ENCODE measurements around the gene SLC16A12.
A peak's percentile ranks its signal among the peaks of the same experiment; 100 is the strongest.
"Not testable (repeated sequence)": the region's sequence is repeated elsewhere in the genome, so short reads cannot be mapped to it uniquely, and the experiment has no call there.

Gene SLC16A12

DNA sequence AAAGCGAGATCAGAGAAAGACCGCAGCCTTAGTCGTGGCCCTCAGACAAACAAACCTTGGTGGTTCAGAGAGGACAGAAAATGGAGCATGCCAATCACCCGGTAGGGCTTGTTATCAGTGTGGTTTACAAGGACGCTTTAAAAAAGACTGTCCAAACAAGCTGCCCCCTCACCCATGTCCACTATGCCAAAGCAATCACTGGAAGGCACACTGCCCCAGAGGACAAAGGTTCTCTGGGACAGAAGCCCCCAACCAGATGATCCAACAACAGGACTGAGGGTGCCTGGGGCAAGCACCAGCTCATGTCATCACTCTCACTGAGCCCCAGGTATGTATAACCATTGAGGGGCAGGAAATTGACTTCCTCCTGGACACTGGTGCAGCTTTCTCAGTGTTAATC, 126.1 kb downstream of the SLC16A12 start:
- not testable (repeated sequence) for H3K27me3 Mint-ChIP-seq (ENCODE audit: low read depth, poor library complexity); H3K4me1 Mint-ChIP-seq; H3K27ac Mint-ChIP-seq; H3K4me3 Mint-ChIP-seq; DNase-seq
- peaks cover 71% of the 10 kb centered on the region for H3K36me3 Mint-ChIP-seq (ENCODE audit: low read depth)
- H3K9me3 Mint-ChIP-seq = peaks cover 18% of the 10 kb centered on the region

DNA sequence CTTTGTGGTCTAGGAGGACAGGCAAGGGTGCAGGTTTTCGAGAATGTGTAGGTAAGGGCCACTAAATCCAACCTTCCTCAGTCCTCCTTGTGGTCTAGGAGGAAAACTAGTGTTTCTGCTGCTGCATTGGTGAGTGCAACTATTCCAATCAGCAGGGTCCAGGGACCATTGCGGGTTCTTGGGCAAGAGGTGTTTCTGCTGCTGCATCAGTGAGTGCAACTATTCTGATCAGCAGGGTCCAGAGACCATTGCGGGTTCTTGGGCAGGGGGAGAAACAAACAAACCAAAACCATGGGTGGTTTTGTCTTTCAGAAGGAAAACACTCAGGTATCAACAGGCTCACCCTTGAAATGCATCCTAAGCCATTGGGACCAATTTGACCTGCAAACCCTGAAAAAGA, 127.6 kb downstream of the SLC16A12 start:
- not testable (repeated sequence) for H3K27me3 Mint-ChIP-seq (ENCODE audit: low read depth, poor library complexity); H3K27ac Mint-ChIP-seq; H3K4me3 Mint-ChIP-seq; DNase-seq; H3K4me1 Mint-ChIP-seq
- H3K36me3 Mint-ChIP-seq (ENCODE audit: low read depth) = peaks cover 84% of the 10 kb centered on the region
- H3K9me3 Mint-ChIP-seq = peaks cover 21% of the 10 kb centered on the region

DNA sequence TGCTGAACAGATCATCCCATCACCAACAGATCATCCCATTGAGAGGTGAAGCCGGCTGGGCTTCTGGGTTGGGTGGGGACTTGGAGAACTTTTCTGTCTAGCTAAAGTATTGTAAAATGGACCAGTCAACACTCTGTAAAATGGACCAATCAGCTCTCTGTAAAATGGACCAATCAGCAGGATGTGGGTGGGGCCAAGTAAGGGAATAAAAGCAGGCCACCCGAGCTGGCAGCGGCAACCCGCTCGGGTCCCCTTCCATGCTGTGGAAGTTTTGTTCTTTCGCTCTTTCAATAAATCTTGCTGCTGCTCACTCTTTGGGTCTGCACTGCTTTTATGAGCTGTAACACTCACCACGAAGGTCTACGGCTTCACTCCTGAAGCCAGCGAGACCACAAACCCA, 129.2 kb downstream of the SLC16A12 start:
- not testable (repeated sequence) for H3K4me3 Mint-ChIP-seq

DNA sequence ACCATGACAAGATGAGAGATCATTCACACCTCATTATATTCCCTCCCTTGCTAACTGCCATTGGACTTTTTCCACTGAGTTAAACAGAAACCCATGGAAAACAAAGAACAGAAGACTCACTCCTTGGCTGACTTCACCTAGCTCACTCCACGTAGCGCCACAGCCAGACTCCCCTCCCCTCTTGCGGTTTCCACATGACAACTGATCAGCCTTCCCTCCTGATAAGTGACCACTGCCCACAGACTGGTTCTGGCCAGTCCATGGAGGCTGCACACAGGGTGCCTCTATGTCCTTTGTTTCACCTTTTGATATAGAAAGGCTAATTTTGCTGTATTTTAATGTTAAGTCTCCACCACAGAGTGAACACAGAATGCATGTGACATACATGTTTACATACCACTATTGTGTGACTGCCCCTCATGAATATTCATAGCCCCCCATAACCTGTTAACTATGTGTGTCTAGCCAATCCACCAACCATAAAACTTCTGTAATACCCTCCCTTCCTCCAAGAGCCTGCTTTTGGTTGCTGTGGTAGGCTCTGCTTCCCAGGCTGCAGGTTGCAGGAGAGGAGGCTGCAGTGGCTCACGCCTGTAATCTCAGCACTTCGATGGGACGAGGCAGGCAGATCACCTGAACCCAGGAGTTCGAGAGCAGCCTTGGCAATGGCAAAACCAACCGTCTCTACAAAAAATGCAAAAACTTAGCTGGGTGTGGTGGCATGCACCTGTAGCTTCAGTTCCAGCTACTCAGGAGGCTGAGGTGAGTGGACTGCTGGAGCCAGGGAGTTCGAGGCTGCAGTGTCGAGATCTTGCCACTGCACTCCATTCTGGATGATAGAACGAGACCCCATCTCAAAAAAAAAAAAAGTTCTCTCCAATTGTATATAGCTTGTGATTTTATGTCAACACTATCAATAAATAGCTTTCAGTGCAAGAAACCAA, 131.0 kb downstream of the SLC16A12 start:
- Mint-ChIP-seq H3K9me3 (peaks cover 12% of the 10 kb centered on the region), H3K4me1 (no peaks in the 10 kb centered on the region), H3K27me3 (ENCODE audit: low read depth, poor library complexity) (no peaks in the 10 kb centered on the region), H3K4me3 (no peak overlapping the region), H3K36me3 (ENCODE audit: low read depth) (peaks cover 85% of the 10 kb centered on the region), H3K27ac (peak overlapping the region; percentile 26)
- TF ChIP-seq, protein P1, sequence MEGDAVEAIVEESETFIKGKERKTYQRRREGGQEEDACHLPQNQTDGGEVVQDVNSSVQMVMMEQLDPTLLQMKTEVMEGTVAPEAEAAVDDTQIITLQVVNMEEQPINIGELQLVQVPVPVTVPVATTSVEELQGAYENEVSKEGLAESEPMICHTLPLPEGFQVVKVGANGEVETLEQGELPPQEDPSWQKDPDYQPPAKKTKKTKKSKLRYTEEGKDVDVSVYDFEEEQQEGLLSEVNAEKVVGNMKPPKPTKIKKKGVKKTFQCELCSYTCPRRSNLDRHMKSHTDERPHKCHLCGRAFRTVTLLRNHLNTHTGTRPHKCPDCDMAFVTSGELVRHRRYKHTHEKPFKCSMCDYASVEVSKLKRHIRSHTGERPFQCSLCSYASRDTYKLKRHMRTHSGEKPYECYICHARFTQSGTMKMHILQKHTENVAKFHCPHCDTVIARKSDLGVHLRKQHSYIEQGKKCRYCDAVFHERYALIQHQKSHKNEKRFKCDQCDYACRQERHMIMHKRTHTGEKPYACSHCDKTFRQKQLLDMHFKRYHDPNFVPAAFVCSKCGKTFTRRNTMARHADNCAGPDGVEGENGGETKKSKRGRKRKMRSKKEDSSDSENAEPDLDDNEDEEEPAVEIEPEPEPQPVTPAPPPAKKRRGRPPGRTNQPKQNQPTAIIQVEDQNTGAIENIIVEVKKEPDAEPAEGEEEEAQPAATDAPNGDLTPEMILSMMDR (IDR thresholded peaks at IDR 0.05) = no peak
- no peak for DNase-seq

More for the DNA sequence above, 129.2 kb downstream of the SLC16A12 start:
- not testable (repeated sequence) for H3K4me1 Mint-ChIP-seq; DNase-seq; H3K27me3 Mint-ChIP-seq (ENCODE audit: low read depth, poor library complexity)
- Mint-ChIP-seq H3K36me3 (ENCODE audit: low read depth) (peaks cover 82% of the 10 kb centered on the region), H3K27ac (peak overlapping the region; percentile 55), H3K9me3 (peaks cover 11% of the 10 kb centered on the region)

DNA sequence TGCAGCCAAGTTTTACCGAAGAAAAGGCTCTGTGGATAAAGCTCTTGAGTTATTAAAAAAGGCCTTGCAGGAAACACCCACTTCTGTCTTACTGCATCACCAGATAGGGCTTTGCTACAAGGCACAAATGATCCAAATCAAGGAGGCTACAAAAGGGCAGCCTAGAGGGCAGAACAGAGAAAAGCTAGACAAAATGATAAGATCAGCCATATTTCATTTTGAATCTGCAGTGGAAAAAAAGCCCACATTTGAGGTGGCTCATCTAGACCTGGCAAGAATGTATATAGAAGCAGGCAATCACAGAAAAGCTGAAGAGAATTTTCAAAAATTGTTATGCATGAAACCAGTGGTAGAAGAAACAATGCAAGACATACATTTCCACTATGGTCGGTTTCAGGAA, 132.4 kb downstream of the SLC16A12 start:
- H3K36me3 Mint-ChIP-seq (ENCODE audit: low read depth) = peaks cover 84% of the 10 kb centered on the region
- TF ChIP-seq, protein P1 (IDR thresholded peaks at IDR 0.05) = no peak
- H3K27ac Mint-ChIP-seq = no peak overlapping the region
- no peak for DNase-seq
- peaks cover 25% of the 10 kb centered on the region for H3K9me3 Mint-ChIP-seq
- no peaks in the 10 kb centered on the region for H3K4me1 Mint-ChIP-seq
- no peaks in the 10 kb centered on the region for H3K27me3 Mint-ChIP-seq (ENCODE audit: low read depth, poor library complexity)
- H3K4me3 Mint-ChIP-seq = no peak overlapping the region

DNA sequence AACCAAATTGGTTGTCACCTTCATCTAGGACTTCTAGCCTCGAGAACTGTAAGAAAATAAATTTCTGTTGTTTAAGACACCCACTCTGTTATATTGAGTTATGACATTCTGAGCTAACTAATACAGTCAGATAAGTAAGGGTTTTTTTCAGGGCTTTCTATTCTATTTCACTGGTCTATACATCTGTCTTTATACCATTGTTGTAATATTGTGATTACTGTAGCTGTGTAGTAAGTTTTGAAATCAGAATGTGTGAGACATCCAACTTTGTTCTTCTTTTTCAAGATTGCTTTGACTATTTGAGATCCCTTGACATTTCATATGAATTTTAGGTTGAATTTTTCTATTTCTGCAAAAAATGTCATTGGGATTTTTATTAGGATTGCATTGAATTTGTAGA, 135.4 kb downstream of the SLC16A12 start:
- Mint-ChIP-seq H3K9me3 (peaks cover 35% of the 10 kb centered on the region), H3K27me3 (ENCODE audit: low read depth, poor library complexity) (no peaks in the 10 kb centered on the region), H3K4me1 (no peaks in the 10 kb centered on the region), H3K27ac (peak overlapping the region; percentile 16), H3K4me3 (no peak overlapping the region), H3K36me3 (ENCODE audit: low read depth) (peaks cover 62% of the 10 kb centered on the region)
- DNase-seq = no peak
- TF ChIP-seq, protein P1 (IDR thresholded peaks at IDR 0.05) = no peak

DNA sequence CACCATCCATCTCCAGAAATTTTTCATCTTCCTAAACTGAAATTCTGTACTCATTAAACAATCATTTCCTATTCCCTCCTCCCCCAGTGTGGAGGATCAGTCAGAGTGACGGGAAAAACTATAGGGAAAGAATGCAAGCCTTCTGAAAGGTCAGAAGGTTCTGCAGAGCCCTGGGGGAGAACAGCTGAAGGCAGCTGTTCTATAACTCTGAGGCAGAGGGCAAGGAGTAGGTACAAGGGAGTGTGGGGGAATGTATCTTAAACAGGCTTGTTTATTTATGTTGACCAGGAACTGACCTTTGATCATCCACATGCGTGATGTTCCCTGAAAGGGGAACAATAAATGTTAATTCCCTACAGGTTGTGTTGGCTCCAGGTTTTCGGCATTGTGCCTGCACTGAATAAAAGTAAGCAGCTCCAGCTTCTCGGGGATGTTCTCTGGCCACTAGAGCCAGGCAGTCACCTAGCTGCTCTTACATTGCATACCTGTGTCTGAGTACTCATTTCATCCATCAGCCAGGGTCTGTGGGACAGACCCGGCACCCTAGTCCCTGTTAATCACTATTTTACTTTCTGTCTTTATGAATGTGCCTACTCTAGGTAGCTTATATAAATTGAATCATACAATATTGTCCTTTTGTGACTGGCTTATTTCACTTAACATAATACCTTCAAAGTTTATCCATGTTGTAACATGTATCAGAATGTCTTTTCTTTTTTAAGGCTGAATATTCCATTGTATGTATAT, 137.2 kb downstream of the SLC16A12 start:
- H3K27me3 Mint-ChIP-seq (ENCODE audit: low read depth, poor library complexity) = no peaks in the 10 kb centered on the region
- H3K4me3 Mint-ChIP-seq = no peak overlapping the region
- H3K4me1 Mint-ChIP-seq = no peaks in the 10 kb centered on the region
- TF ChIP-seq, protein P1 (IDR thresholded peaks at IDR 0.05) = no peak
- H3K9me3 Mint-ChIP-seq = peaks cover 30% of the 10 kb centered on the region
- no peak for DNase-seq
- no peak overlapping the region for H3K27ac Mint-ChIP-seq
- H3K36me3 Mint-ChIP-seq (ENCODE audit: low read depth) = peaks cover 45% of the 10 kb centered on the region

Measured in nephron progenitor cell (in vitro differentiated cells).